GM19238 (cell line): ENCODE measurements around the gene ZNF618.

Experiments used
- DNase-seq: peaks from one replicate; pipeline ENCODE4 v3.0.0; 2011; ENCODE audit warnings: low spot score; ENCODE audit not compliant: insufficient read length

Gene ZNF618

DNA sequence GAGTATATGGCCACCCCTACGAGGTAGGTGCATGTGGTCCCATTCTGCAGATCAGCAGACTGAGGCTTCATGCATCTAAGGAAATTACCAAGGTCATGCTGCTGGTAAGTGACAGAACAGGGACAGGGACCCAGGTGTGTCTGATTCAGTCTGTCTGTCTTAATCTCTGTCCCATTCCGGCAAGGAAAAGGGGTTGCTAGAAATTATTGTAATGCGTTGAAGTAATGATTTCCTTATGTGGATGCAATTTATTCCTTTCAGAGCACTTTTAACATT lies 125.2 kb downstream of the ZNF618 start:
- no peak for DNase-seq

DNA sequence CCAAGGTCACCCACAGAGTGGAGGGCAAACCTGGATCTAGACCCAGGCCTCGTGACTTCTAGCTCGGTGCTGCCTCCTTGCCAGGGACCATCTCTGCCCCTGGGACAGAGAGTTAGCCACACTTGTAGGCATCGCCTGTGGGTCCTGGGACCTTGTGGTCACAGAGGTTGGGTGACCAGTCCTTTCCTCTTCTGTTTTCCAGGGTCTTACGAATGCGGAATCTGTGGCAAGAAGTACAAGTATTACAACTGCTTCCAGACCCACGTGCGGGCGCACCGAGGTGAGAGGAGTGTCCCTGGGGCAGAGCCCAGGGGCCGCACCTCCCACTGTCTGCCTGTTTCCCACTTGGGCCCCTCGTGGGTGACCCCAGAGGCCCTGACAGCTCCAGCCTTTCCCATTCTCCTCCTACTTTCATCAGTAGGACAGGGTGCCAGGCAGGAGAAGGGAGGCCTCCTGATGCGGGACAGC lies 125.7 kb downstream of the ZNF618 start:
- no peak for DNase-seq

DNA sequence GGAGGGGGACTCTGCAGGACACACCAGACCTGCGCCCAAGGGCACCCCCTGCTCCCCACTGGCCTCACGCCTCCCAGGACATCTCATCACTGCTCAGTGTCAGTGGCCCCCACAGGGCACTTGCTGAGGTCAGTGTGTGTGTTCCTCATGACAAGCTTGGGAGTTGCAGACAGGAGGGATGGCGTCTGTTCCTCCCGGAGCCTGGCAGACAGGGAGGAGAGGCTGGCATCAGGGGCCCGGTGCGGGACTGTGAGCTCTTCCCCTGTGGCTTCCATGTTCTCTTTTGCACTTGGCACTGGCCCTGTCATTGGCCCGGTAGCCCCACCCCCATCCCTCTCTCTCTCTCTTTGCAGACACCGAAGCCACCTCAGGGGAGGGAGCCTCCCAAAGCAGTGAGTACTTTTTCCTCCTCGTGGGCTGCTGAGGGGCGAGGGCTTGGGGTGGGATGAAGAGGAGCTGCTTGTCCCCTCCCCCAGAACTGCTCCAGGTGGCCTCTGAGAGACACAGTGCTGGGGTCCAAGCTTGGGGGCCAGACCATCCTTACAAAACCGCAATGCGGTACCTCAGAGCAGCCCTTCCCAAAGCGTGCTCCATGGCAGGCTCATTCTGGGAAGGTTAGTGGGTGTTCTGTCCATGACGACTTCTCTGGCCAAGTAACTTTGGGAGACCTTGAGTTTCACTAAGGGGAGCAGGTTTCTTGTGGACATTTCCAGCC lies 126.3 kb downstream of the ZNF618 start:
- DNase-seq, result no peak

DNA sequence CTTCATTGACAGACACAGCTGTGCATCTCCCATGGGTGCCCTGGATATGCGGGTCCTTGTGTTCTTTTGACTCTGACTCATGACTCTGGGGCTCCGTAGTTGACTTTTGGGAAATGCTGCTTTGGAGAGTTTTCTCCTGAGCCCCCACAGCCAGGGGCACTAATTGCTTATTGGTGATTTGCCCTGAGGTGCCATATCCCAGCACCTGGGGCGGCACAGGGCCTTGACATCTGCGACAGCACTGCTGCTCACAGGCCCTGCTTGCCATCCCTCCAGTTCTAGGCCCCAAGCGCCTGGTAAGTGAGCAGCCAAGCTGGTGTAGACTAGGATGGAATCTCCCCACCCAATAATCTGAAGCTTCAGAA lies 126.9 kb downstream of the ZNF618 start:
- no peak for DNase-seq

DNA sequence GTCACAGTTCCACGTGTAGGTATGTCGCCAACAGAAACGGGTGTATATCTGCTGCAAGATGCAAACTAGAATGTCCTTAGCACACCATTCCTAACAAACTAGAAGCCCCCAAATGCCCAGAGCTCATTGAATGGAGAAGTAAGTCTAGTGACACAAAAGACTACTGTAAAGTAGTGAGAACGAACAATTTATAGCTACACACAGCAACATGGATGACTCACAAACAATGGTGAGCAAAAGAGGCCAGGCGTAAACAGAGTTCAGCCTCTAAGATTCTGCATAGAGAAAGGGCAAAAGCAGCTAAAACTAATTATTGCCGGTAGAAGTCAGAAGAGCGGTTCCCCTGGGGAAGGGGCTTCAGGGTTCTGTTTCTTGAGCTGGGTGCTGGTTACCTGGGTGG lies 127.2 kb downstream of the ZNF618 start:
- no peak for DNase-seq

DNA sequence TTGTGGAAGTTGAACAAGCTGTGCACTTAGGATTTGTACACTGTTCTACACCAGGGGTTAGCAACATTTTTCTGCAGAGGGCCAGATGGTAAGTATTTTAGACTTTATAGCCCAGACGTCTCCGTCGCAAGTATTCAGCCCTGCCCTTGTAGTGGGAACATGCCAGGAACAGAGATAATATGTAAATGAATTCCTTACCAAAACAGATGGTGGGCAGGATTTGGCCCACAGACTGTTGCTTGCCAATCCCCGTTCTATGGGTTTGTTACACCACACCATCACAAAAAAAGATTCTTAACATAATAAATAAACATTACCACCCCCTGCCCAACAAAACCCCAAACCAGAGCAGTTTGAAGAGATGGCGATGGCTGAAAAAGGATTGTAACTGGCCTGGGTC lies 127.6 kb downstream of the ZNF618 start:
- DNase-seq, result no peak

DNA sequence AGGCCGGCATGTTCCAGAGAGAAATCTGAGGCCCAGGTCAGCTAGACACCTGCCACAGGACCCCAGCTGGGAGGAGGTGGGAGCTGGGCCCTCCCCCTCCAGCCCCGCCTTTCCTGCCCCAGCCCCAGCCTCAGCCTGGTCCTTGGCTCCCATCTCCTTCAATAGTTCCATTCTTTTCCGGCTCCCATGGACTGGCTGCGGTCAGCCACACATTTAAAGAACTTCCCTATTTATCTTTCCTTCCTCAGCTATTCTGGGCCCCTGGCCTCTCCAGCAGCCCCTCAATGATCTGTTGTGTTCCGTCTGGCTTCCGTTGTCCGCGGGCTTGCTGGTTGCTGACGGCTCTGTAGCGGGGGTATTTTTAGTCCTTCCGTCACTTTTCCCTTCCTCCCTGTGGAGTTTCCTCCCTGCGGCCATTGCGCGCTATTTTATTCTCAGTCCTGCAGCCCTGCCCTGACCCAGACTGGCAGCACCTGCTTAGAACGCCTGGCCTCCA lies 128.2 kb downstream of the ZNF618 start:
- no peak for DNase-seq

DNA sequence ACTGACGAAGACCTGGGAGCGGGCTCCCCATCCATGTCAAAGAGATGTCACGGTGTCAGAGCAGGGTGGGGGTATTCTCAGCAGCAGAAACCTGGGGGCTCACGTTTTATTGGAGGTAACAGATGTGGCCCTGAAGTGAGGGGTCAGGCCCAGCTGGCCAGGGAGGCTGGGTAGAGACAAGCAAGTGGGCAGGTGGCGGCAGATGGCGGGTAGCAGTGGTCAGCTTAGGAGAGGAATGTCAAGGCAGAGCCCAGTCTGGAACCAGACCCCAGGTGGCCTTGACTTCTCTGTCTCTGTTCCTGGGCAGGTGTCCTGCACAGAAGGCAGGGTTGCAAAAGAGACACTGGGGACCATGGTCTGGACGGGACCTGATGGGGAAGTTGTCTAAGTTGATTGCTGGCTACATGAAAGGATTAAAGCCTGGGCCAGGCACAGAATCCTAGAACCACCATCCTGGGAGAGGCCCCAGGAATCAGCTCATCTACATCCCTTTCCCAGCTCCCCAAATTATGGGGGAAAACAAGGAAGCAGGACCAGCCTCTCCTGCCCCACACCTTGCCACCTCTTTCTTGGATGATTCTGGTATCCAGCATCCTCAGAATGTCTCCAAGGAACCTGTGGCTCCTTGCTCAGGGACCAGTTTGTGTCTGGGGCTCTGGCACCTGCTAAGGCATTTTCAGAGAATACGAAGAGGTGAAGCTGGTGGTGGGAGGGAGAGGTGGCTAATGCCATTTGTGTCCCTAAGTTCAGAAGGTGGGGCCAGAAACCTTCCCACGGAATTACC lies 129.5 kb downstream of the ZNF618 start:
- DNase-seq, result no peak

DNA sequence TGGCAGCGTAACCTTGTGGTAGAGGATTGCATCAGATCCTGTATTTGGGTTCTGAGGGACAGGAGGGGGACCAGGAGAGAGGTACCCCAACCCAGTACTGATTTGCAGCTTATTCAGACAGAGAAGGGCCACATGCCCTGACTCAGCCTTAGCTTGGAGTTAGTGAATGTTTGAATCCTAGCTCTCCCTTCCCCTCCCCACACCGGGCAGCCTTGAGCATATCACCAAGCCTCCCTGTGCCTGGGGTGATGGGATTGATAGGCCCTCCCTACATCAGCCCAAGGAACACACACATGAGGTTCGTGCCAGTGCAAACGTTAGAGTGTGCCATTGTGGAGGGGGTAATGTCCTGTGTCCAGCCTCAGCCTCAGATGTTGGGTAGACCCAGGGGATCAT lies 130.0 kb downstream of the ZNF618 start:
- no peak for DNase-seq

DNA sequence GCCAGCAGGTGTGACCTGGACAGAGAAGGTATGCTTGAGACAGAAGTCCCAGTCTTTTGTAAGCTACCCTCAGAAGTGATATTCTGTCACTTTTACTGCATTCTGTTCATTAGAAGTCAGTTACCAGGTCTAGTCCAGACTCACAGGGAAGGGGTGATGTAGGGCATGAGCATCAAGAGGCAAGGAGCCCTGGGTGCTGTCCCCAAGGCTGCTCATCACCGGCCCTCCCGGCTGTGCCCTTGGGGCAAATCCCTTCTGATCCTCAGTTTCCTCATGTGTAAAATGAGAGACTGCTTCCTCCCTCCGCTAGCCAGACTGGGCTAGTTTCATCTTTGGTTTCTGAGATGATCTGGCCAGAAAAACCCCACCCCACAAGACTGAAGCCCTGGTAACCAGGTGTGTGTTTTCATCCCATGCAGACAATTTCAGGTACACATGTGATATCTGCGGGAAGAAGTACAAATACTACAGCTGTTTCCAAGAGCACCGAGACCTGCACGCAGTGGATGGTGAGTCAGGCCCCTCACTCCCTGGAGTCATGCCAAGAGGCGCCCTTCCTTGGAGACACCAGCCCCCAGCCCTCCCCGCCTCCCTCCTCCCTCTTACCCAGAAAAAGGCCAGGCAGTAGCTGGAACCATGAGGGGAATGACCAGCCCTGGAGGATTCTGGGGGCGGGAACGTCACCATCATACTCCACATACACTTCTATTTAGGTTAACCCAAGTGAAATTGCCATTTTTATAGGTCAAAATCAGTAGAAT lies 131.0 kb downstream of the ZNF618 start:
- no peak for DNase-seq

DNA sequence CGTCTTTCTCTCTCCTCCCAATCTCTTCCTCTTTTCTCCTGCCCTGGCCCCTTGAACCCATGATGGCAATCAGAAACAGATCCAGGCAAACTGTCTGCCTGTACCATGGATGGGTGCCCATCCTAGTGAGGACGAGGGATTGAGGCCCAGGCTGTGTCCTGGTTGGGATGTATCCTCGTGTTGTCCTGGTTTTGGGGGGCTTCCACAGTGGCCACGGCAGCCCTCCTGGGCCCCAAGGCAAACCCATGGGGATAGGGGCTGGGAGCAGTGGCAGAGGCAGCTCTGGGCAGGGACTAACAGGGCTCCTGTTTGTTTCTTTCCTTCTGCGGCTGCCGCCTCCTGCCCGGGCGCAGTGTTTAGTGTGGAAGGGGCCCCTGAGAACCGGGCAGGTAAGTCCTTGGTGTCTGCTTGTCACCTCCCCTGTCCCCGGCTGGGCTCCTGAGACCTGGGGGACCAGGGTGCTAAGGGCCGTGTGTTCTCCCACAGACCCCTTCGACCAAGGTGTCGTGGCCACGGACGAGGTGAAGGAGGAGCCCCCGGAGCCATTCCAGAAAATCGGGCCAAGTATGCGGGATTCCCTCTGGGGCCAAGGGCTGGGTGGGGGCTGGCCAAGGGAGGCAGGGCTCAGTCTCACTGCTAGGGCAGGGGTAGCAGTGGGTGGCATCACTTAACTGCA lies 132.0 kb downstream of the ZNF618 start:
- no peak for DNase-seq

DNA sequence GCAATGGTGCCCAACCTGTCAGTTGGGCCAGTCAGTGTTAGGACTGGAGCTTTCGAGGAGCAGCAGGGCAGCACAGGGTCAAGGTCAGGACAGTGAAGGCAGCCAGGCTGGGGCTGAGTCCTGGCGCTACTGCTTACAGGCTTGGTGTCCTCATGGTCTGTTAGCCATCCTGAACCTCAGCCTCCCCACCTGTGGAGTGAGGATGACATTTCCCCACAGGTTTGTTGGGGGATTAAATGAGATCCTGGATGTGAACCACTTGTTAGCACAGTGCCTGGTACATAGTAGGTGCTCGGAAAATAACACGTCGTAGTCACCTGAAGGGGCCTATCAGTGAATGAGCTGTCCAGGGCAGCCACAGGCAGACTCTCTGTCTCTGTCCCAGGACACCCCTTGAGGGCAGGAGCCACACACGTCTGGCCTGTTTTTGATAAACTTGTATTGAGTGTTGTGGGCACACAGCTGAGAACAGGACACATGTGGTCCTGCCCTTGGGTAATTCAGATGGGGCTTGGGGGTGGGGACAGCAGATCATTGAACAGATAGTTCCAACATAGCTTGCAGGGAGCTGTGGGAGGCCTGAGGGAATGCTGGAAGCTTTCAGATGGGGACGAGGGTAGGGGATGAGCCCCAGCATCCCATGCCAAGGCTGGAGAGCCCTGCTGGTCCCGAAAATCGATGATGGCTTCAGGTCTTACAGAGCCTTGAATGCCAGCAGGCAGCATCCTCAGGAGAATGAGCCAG lies 132.7 kb downstream of the ZNF618 start:
- no peak for DNase-seq

DNA sequence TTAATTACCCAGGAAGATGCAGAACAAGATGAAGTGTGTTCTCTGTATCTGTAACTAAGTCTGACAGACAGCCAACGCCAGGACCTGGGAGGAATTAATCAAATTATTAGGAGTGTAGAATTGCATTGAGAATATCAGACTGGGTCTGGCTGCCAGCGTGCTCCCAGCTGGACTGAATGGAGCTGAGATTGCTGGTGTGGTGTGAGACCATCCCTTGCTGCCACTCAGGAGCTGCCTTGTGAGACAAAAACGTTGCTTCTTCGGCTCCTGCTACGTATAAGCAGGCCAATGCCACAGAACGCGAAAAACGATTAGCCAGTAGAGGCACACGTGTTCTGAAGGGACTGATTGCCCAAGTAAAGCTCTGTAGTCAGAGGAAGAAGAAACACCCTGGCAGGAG lies 135.2 kb downstream of the ZNF618 start:
- DNase-seq, result no peak

DNA sequence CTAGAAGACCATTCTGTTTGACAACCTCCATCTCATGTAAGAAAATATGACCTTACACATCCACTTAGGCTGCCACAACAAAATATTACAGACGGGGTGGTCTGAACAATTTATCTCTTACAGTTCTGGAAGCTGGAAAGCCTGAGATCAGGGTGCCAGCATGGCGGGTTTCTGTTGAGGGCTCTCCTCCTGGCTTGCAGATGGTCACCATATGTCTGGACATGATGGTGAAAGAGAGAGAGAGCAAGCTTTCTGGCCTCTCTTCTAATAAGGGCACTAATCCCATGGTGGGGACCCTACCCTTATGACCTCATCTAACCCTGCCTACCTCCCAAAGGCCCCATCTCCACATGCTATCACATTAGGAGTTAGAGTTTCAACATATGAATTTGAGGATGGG lies 136.0 kb downstream of the ZNF618 start:
- DNase-seq, result no peak

DNA sequence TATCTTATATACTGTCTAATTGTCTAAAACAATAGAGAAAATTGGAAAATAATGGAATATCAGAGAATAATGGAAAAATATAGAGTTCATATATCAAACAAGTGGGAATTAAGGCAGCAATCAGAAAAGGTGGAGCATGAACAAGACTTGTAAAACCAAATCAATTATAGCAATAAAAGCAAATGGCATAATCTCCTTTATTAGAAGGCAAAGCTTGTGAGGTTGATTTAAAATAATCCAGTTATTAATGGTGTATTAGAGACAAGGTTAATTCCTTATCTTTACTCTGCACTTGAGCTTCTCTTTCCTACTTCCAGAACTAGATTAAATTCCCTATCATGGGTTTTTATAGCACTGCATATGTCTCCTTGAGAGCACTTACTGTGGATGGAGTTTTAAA lies 137.9 kb downstream of the ZNF618 start:
- DNase-seq, result no peak

DNA sequence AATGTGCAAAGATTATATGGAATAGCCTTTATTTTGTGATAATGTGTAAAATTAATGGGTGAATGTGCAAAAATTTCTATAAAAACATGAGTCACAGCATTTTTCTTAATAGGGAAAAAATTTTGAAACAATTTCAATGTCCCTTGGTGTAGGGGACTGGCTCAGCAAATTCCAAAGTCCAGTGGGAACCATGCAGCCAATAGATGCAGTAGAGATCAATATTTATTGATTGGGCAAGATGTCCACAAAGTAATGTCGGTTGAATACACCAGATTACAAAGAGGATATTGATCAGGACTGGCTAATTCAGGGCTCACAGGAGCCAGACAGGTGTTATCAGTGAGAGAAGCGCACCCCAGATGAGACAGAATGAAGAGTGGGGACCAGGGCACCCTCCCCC lies 139.5 kb downstream of the ZNF618 start:
- no peak for DNase-seq

DNA sequence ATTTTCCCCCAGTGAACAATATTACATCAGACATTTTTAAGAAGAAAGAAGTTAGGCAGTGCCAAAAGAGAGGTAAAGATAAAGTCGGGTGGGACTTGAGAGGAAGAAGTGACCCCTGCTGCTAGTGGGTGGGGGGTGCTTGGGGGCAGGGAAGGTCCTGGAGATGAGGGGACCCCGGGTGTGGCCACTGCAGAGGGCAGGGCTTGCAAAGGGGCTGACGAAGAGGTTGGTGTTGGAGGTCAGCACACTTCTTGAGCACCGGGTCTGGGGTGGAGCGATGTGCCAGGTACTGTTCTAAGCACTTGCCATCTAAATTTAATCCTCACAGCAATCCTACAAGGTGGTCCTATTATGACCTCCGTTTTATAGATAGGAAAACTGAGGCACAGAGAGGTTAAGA lies 140.0 kb downstream of the ZNF618 start:
- no peak for DNase-seq

DNA sequence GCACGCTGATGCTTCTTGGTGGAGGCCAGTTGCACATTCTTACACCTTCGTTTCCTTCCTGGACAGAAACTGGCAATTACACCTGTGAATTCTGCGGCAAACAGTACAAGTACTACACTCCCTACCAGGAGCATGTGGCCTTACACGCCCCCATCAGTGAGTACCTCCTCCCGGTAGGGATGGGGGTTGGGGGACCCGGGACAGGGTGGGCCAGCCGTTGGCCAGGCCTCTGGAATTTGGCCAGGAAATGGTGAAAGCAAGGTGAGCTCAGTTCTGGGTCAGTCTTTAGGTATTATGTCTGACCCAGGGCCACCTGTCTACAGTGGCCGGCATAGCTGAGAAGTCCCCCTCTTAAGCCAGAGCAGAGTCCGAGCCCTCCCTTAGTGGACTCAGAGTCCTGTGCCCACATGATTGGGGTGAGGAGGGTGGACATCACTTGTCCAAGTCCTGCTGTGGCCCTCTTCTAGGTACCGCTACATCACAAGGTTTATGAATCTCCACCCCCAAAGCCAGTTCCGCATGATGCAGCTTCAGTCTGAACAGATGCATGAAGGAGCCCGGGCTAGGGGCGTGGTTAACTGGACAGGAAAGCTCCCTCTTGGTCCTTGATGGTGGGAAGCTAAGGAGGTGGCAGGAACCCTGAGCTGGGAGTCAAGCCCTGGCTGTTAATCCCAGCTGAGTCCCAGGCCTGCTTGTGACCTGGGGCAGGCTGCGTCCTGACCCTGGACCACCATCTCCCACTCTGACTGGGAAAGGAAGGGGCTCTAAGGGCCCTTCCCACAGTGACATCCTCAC lies 140.7 kb downstream of the ZNF618 start:
- DNase-seq, result no peak

DNA sequence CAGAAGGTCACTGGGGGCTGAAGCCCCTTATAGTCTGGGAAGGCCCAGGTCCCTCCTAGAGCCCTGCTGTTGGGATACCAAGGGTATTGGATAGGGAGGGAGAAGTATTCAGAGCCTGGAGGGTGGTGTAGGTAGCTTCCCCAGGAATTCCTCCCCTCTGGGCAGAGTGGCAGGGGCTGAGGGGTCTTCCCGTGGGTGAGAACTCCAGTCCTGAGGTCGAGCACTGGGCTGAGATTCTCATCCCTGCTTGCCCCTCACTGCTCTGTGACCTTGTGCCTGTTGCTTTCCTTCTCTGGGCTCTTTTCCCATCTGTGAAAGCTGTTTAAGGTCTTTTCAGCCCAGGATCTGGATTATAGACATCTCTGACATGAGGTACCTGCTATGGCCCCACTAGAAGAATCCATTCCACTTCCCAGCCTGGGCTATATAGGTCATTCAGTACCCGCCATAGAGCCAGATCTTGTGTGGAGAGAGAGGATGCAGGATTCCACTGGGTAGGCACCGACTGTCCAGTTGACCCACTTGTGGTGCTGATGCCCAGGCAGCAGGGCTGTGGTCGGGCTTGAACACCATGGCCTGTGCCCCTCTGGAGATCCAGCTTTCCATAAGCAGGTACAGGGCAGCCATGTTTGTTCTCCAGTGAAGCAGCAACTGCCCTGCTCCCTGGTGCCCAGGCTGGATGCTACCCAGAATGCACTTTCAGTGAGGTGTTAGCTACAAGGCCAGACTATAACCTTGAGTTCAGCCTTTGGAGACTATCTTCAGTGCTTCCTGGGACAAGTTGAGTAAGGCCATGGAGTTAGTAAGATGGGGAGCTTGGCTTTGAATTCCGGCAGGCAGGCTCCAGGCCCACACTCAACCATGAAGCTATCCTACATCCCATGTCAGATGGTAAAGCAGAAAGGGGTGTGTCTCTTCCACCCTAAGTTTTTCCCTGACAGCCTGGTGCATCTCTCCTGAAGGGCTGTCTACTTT lies 141.9 kb downstream of the ZNF618 start:
- DNase-seq, result no peak
